Limb (tissue), 2 donors: Measurements from ENCODE around the gene ADSS1.

Source experiments
- DNase-seq, 2 donors: peaks; one replicate each; pipeline ENCODE4 v3.0.0-alpha.2; 2016; ENCODE audit errors: extremely low spot score in 2 of 2

The ADSS1 gene

GRCh38 chr14:104781271-104782077, 57.4 kb downstream of the ADSS1 start:
- DNase-seq: no peak

GRCh38 chr14:104782086-104782807, 58.2 kb downstream of the ADSS1 start:
- DNase-seq: no peak

- no peak for DNase-seq
Observed at GRCh38 chr14:104782808-104783139, 58.7 kb downstream of the ADSS1 start.

- DNase-seq: no peak
Observed at GRCh38 chr14:104783484-104784217, 59.6 kb downstream of the ADSS1 start.

GRCh38 chr14:104784218-104784568, 60.2 kb downstream of the ADSS1 start:
- no peak for DNase-seq

- DNase-seq: peak in 1 of 2 donors; percentile 72
Observed at GRCh38 chr14:104784846-104785707, 61.0 kb downstream of the ADSS1 start.

- no peak for DNase-seq
Observed at GRCh38 chr14:104785708-104786080, 61.7 kb downstream of the ADSS1 start.

- DNase-seq: no peak
Observed at GRCh38 chr14:104786091-104786586, 62.1 kb downstream of the ADSS1 start.

GRCh38 chr14:104786726-104787675, 63.0 kb downstream of the ADSS1 start:
- no peak for DNase-seq

DNA sequence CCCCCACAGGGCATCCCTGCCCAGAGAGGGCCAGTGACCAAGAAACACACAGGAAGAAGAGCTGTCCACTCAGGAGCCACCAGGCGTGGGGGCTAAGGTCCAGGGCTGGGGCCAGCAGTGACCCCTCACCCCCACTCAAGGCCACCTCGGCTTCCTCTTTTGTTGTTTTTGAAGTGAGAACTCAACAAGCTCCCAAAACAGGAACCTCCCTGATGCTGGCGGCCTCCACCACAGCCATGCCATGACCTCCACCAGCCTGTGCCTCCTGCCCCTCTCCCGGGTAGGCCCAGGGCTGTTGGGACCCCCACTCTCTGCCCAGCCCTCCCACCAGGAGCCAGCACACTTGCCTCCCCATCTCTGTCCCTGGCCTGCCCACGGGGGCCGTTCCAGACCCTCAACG, 63.7 kb downstream of the ADSS1 start:
- DNase-seq: no peak

- DNase-seq: no peak
Observed at GRCh38 chr14:104788161-104788818, 64.3 kb downstream of the ADSS1 start.

GRCh38 chr14:104788873-104789663, 65.0 kb downstream of the ADSS1 start:
- DNase-seq: no peak

DNA sequence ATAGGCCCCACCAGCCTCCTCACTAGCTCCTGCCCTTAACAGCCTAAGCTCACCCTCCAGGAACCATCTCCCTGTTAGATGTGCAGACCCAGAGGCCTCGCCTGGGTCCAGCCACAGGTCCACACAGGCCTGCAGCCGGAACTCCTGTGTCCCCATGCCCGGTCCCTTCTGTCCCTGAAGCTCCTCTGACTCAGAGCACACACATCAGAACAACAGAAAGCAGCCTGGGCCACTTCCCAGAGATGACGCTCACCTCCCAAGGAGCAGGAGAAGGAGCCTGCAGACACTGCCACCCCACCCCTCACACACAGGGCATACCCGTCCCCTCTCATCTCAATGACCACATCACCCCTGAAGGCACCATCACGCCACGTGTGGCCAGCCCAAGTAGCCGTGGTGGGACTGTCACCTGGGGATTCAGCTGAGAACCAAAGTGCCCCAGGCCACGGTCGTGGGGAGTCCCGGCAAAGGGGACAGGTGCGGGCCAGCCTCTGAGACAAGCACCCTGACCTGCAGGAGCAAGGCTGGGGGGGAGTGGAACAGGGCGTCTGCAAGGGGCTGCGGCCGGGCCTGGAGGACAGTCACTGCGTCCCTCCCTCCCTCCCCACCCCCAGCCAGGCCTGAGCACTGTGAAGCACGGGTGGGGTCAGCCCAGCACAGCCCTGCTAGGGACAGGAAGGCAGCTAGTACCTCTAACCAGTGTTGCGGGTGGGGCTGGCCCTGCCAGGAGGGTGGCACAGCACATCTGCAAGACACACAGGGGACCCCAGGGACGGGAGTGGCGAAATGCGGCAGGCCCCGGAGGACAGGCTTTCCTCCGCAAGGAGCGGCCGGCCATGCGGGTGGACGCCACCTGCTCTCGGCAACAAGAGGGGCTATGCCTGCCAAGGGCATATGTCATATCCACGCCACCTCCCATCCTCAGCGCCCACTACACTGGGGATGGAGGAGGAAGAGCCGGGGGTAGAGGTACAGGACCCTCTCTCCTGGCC, 66.0 kb downstream of the ADSS1 start:
- DNase-seq: no peak

- no peak for DNase-seq
Observed at GRCh38 chr14:104791425-104791824, 67.4 kb downstream of the ADSS1 start.

GRCh38 chr14:104792101-104792884, 68.3 kb downstream of the ADSS1 start:
- no peak for DNase-seq

- no peak for DNase-seq
Observed at GRCh38 chr14:104792945-104793702, 69.1 kb downstream of the ADSS1 start.
